K562 (cell line): Measurements from ENCODE around the gene SMG6. TPM values are rescaled to one million over a fixed set of nuclear protein-coding genes. Genes with fewer than 3 reads are reported as not detected.
A peak's percentile ranks its signal among the peaks of the same experiment; 100 is the strongest.

Source experiments
- E2F8 ChIP-seq: fragments of 450-650 bp; IDR thresholded peaks from 2 replicates; pipeline ENCODE4 v1.7.1; 2018; ENCODE audit warnings: mild to moderate bottlenecking, low read depth; ENCODE audit not compliant: partially characterized antibody
- FOXK2 ChIP-seq, 2 experiments: fragments of 450-650 bp; IDR thresholded peaks in 1 of 2; conservative IDR thresholded peaks in 1 of 2; 2 replicates each; pipeline ENCODE4 v1.6.1; 2016; ENCODE audit warnings: low read depth in 2 of 2, mild to moderate bottlenecking in 1 of 2
- MTA1 ChIP-seq: fragments of 450-650 bp; IDR thresholded peaks from 2 replicates; pipeline ENCODE4 v1.6.1; 2017; ENCODE audit warnings: borderline replicate concordance
- PML ChIP-seq: IDR thresholded peaks from 2 replicates; pipeline ENCODE4 v1.6.1; 2012; ENCODE audit warnings: low read length, inconsistent platforms
- POLR3G ChIP-seq: IDR thresholded peaks from 2 replicates; pipeline ENCODE4 v1.6.1; 2011; ENCODE audit not compliant: insufficient read length, insufficient replicate concordance; ENCODE audit errors: extremely low read depth
- RUNX1 ChIP-seq: sonication (generic); IDR thresholded peaks from 2 replicates; pipeline ENCODE4 v1.6.1; 2016; ENCODE audit warnings: antibody characterized with exemption, low read depth
- SP1 ChIP-seq: sonication (generic); formaldehyde crosslinking; IDR thresholded peaks from 2 replicates; pipeline ENCODE4 v1.8.1; 2022; ENCODE audit warnings: mild to moderate bottlenecking, missing genetic modification reagents
- SP2 ChIP-seq: IDR thresholded peaks from 2 replicates; pipeline ENCODE4 v1.6.1; 2011; ENCODE audit warnings: mild to moderate bottlenecking, low read depth, low read length, moderate library complexity; ENCODE audit not compliant: poor library complexity, severe bottlenecking; ENCODE audit errors: extremely low read depth
- ZBTB40 ChIP-seq, 2 experiments: fragments of 450-650 bp in 1 of 2; sonication (generic) in 1 of 2; formaldehyde crosslinking in 1 of 2; IDR thresholded peaks; 2 replicates each; pipeline versions ENCODE4 v1.7.1 to v1.9.0; 2016 to 2022; ENCODE audit warnings: inconsistent platforms in 1 of 2, mild to moderate bottlenecking in 1 of 2, missing genetic modification reagents in 1 of 2
- ZBTB7A ChIP-seq: IDR thresholded peaks from 2 replicates; pipeline ENCODE4 v1.6.1; 2011; ENCODE audit warnings: low read depth, mild to moderate bottlenecking, low read length, moderate library complexity, borderline replicate concordance; ENCODE audit not compliant: control insufficient read depth
- ZFP30 ChIP-seq: fragments of 250-450 bp; sonication (Bioruptor Pico); IDR thresholded peaks from 2 replicates; pipeline ENCODE4 v1.8.0; 2022; ENCODE audit warnings: moderate library complexity, mild to moderate bottlenecking, inconsistent platforms, borderline replicate concordance
- ZNF431 ChIP-seq: sonication (generic); formaldehyde crosslinking; IDR thresholded peaks from 2 replicates; pipeline ENCODE4 v1.8.0; 2022; ENCODE audit warnings: mild to moderate bottlenecking, missing genetic modification reagents
- polyA plus RNA-seq, 8 experiments: library from polyadenylated mRNA; depleted of rRNA in 4 of 8; stranded (reverse) in 5 of 8; unstranded in 3 of 8; fragments of >200 nt; fragmentation: Nextera tagmentation in 2 of 8; fragmentation: Illumina TruSeq in 1 of 8; extraction: Ambion mirVana in 2 of 8; extraction: Trizol in 1 of 8; gene quantifications; 2 replicates each; pipeline versions ENCODE4 v1.2.1 to v1.2.3, GENCODE V29; 2011 to 2014; ENCODE audit warnings: inconsistent platforms in 1 of 8, missing spikeins in 1 of 8
- total RNA-seq, 7 experiments: library from RNA; depleted of rRNA in 6 of 7; stranded (reverse); fragments of >200 nt in 6 of 7; fragmentation: Illumina TruSeq in 2 of 7; extraction: Trizol in 2 of 7; gene quantifications; 2 replicates each; pipeline versions ENCODE4 v1.2.1 to v1.2.3, GENCODE V29; 2011 to 2021; ENCODE audit warnings: low replicate concordance in 1 of 7

Gene SMG6
- total and polyA plus RNA-seq, 9 of the 15 experiments (the other 6 are each of a cell fraction or from before 2014, with no cell fraction given) = 0.44 to 13.9 (median 6.0) TPM

- TF ChIP-seq ZBTB40 (IDR thresholded peaks at IDR 0.05) (no peak), ZBTB40 (CRISPR knock-in tag; IDR thresholded peaks at IDR 0.05) (no peak), E2F8 (no peak), ZFP30 (no peak), ZNF431 (no peak), MTA1 (no peak), SP2 (no peak), RUNX1 (no peak), ZBTB7A (peak; percentile 77; the same call in 1 of the 2 replicates), SP1 (CRISPR knock-in tag) (peak; percentile 65), POLR3G (no peak), PML (no peak), FOXK2 (conservative IDR thresholded peaks at IDR 0.05 in 1 of 2, IDR thresholded peaks at IDR 0.05 in 1 of 2; ENCODE audit: low read depth in 2 of 2) (no peak)
Measured at GRCh38 chr17:2303204-2304188, at the start of gene SMG6, which contains the start of gene SRR (continued).
